HUDEP-2 (cell line): ENCODE measurements around the gene KIFAP3.
A peak's percentile ranks its signal among the peaks of the same experiment; 100 is the strongest.
"Not testable (repeated sequence)": the region's sequence is repeated elsewhere in the genome, so short reads cannot be mapped to it uniquely, and the experiment has no call there.

Experiments used
- DNase-seq, 76 experiments: peaks; one replicate each; lab custom pipeline; 2025; ENCODE audit not compliant: unreplicated experiment in 76 of 76; lab: John Stamatoyannopoulos, UW

The KIFAP3 gene

GRCh38 chr1:169892927-169893644, 181.4 kb downstream of the KIFAP3 start:
- DNase-seq = peak in 6 of 76 experiments; percentile 3 to 40 (median 26)

DNA sequence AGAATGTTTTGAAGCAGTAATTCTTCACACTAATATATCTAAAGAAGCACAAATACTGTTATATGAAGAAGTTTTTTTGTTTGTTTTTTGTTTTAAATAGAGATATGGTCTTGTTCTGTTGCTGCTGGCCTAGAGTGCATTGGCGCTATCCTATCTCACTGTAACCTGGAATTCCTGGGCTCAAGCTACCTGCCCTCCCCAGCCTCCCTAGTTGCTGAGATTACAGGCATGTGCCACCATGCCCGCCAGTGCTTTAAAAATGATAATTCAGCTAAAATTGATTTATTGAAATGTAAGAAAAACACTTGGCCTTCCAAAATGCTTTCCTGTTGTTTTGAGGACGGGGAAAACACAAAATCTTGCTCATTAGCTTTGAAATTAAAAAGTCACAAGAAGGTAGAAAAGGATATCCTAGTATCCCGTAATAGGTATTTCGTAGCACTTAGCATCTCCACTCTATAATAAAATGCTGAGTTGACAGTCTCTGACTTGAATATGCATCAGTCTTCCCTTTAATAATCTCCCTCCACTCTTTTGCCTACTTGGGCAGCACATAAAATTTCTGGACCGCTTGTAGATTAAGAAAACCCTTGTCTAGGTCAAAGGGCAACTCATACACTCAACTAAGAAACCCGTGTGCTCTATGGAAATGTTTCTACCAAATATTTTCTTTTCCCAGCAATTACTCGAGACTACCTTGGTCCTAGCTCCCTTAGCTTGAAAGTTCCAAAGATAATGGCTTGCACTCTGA, 182.1 kb downstream of the KIFAP3 start:
- no peak for DNase-seq

DNA sequence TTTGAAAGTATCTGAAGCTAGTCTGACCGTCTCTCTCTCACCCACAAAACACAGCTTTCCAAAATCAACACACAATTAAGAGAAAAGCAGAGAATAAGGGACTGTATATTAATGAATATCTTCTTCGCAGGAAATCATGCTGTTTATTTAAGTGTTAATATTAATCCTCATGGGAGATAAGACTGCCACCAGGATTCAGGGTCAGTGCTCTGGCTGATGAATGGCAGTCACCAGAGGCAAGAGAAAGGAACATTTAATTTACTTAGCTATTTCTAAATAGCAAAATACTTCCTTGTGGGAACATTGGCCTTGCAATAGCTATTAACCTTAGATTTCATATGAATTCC, 183.0 kb downstream of the KIFAP3 start:
- no peak for DNase-seq

DNA sequence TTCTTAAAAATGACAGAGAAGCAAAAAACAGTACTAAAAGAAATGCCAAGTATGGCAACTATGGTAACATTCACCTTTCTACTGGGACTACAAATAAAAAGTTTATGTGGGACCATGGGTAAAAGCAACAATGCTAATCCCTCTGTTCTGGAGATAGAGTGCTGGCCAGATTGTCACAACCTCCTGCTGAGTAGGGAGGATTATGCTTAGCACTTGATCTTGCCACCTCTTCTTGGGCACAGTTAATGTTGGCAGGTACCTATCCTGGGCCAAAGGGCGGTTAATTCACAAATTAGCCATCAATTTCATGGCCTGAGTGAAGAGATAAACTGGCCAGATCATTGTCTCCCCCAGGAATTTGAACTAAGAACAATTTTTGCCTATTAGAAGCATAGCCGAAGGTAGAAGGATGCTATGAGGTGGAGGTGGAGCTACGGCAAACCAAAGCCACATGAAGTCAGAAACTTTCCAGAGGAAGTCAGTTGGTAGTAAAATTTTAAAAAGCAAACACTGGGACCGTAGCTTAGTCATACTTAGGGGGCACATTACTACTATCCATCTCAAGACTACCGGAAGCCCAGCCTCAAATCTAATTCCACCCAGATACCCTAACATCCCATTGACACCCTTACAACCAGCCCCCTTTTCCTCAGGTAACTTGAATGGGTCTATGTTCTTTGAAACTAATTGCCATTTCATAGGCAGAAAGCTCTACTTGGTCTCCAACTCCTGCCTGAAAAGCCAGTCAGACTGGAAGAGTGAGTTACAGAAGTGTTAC, 183.5 kb downstream of the KIFAP3 start:
- no peak for DNase-seq

- no peak for DNase-seq
Measured at GRCh38 chr1:169889871-169890270, 184.6 kb downstream of the KIFAP3 start.

DNA sequence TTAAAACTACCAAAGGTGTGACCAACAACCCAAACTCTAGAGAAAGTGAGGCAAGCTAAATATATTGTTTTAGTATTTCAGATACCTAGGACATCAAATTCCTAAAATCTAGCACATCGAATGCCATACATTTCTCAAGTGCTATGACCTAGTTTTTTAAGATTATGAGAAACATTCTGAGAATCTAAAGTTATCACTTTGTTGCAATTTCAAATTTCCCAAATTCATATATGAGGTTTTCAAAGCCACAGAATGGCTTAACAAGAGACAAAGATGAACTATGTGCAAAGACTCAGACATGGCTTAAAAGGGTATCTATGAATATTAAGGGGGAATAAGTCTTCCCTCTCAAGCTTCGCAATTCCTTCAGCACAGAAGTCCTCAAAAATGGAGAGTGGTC, 187.6 kb downstream of the KIFAP3 start:
- no peak for DNase-seq

DNA sequence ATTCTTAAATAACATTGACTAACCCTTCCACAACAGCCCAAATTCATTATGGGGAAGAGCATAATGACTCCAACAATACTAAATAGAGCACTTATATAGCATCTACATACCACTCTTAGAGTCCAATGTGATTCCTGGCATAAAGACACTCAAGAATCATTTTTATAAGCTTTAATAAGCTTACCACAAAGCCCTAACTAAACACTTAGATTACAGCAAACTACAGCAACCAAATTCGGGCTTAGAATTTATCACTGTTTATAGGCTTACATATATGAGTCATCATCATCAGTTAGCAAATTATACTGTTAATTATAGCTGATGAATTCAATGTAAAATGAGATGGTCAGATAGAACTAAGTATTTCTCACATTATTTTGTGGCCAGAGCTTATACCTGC, 188.1 kb downstream of the KIFAP3 start:
- DNase-seq = no peak

- no peak for DNase-seq
Measured at GRCh38 chr1:169885207-169885606, 189.3 kb downstream of the KIFAP3 start.

- DNase-seq = no peak
Measured at GRCh38 chr1:169884634-169885033, 189.9 kb downstream of the KIFAP3 start.

- no peak for DNase-seq
Measured at GRCh38 chr1:169882039-169882511, 192.4 kb downstream of the KIFAP3 start.

DNA sequence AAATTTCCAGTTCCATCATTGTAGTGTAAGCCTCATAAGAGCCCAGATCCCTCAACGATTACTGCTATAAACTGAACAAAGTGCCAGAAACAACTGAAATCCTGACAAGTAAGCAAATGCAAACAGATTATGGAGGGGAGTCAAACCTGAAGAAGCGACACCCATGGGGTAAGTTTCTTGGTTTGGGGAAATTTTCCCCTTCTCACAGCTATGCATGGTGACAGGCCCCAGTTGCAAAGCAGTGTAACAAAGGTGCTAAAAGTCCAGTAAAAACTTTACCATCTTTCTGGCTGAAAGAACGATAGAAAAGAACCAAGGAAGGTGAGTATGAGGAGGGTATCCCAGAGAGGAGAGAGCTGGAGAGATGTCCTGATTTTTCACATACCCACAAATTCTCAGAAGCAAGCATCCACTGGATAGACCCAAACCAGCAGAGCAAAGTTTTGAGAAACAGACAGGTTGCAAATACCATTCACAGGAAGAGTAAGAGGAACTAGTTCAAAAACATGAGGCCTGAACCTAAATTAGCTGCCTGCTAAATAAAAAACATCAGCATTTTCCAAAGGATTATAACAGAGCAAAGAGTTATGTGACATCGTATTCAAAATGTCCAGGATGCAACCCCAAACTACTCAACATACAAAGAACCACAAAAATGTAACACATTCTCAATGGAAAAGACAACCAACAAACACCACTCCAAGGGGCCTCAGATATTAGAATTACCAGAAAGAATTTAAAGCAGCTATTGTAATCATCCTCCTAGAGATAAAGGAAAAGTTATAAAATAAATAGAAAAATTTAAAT, 195.3 kb downstream of the KIFAP3 start:
- no peak for DNase-seq

DNA sequence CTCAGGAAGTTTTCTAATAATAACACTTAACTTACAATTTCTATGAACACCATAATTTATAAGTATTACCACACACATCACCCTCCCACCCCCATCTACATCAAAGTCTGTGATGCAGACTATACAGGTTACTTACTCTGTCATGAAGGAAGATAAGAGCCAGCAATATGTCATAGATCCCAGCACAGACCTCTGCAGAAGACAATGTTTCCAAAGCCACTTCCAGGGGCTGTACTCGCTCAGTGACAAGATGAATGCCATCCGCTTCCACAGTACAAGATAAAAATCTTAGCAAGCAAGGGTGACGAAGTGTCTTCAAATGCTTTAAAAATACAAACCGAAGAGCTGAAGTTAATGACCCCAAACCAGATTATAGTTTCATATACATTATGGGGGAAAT, 196.0 kb downstream of the KIFAP3 start:
- DNase-seq = no peak

- no peak for DNase-seq
Measured at GRCh38 chr1:169877800-169878491, 196.5 kb downstream of the KIFAP3 start.

- DNase-seq = no peak
Measured at GRCh38 chr1:169874229-169874628, 200.3 kb downstream of the KIFAP3 start.

- no peak for DNase-seq
Measured at GRCh38 chr1:169873582-169874199, 200.8 kb downstream of the KIFAP3 start.

GRCh38 chr1:169872906-169873305, 201.6 kb downstream of the KIFAP3 start:
- DNase-seq = no peak

- DNase-seq = not testable (repeated sequence)
Measured at GRCh38 chr1:169871988-169872387, 202.5 kb downstream of the KIFAP3 start.
